GM19099 (cell line): Measurements from ENCODE around the gene GABRR3.

Experiments used
- POLR2A ChIP-seq: IDR thresholded peaks from 3 replicates; pipeline ENCODE4 v1.6.1; 2011; ENCODE audit warnings: low read depth; ENCODE audit not compliant: insufficient read length; ENCODE audit errors: extremely low read depth

The GABRR3 gene

DNA sequence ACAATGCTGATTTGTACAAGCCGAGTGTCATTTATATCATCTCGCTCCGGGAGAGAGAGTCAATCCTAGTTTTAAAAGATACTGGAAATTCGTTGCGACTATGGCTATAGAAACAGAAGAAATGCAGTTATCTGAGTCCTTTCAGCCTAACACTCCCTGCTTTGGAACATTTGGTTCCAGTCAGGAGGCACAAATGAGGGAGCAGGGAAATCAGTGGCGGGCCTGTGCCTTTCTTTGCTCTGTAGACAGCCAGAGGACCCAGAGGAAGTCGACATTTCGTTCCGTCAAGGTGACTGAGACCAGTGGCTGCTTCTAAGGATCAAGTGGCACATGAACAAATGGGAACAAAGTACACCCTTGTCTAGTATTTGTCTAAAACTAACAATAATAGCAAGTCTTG, 62.1 kb downstream of the GABRR3 start:
- no peak for TF ChIP-seq POLR2A

DNA sequence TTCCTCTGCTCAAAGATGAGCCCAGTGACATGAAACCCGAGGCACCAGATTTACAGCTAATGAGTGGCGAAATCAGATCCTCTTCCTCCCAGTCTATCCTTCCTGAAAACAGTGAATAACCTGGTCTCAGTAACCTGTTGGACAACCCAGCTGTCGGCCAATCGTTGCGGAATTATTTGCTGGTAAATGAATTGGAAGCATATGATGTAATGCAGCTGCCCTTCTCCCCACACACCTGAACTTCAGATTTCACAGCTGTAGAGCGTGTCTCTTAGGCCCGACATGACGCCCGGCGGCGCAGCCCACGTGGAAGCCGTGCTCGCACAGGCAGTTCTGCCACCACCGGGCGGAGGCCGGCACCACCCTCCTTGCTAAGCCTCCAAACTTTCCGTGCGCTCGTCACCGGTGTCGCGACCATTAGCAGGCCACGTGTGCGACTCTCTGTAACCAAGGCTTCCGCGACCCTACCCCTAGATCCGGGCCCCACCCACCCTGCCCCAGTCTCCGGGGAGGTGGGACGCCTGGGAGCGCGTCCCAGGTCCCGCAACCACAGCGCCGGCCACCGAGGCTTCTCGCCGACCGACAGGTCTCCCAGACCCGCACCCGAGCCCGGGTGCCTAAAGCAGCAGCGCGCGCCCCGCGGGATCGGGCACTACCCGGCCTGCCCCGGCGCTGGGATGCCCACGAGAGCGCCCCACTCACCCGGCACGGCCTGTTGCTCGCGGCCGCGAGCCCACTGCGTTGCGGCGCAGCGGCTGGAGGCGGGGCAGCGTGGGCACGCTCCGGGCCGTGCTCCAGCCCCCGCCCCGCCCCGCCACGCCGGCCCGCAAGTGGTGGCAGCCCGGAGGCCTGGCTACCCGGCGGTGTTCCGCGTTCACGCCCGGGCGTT, 63.2 kb downstream of the GABRR3 start, which contains the start of gene RIOX2:
Gene RIOX2, minus strand, starts transcription at position 753 of the 889 bp plus-strand sequence. CDS start 4,838 bp downstream, outside the sequence.
- TF ChIP-seq POLR2A: peak; percentile 87

- TF ChIP-seq POLR2A: no peak
Observed at GRCh38 chr3:97970956-97971620, 64.0 kb downstream of the GABRR3 start.

DNA sequence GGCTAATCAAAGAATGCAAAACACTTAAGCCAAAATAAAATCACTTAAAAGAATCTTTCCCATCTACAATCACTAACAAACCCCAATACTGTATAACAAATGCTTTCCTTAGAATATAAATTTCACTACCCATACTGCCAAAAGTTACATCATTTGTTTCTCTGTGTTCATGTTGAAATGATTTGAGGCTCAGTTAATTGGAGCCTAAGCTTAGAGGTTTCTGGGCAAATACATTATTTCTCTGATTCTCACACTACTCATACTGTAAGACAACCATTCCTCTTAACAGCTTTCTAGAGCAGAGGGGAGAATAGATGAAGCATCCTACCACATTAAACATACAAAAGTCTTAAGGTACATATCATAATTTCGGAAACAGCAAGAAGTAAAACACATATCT, 65.0 kb downstream of the GABRR3 start:
- no peak for TF ChIP-seq POLR2A

GRCh38 chr3:97969541-97969940, 65.6 kb downstream of the GABRR3 start:
- no peak for TF ChIP-seq POLR2A

DNA sequence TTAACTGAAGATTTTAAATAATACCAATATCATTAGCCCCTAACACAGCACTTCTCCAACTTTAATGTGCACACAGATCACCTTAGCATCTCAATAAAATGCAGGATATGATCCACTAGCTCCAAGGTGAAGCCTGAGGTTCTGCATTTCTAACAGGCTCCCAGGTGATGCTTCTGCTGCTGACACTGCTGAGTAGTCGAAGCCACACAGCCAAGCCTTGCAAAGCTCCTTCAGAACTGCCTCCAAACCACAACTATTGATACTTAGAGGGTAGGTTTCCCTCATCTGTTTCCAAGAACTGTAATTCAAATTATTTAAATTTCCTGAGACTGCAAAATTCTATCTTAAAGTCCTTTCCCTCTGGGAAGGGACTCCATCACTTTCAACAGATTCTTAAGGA, 66.7 kb downstream of the GABRR3 start:
- no peak for TF ChIP-seq POLR2A

GRCh38 chr3:97967966-97968365, 67.1 kb downstream of the GABRR3 start:
- no peak for TF ChIP-seq POLR2A

GRCh38 chr3:97960993-97961766, 73.9 kb downstream of the GABRR3 start:
- no peak for TF ChIP-seq POLR2A

GRCh38 chr3:97960551-97960950, 74.6 kb downstream of the GABRR3 start:
- no peak for TF ChIP-seq POLR2A

GRCh38 chr3:97959872-97960271, 75.2 kb downstream of the GABRR3 start:
- no peak for TF ChIP-seq POLR2A

- TF ChIP-seq POLR2A: no peak
Observed at GRCh38 chr3:97958796-97959195, 76.3 kb downstream of the GABRR3 start.

GRCh38 chr3:97958396-97958795, 76.7 kb downstream of the GABRR3 start:
- TF ChIP-seq POLR2A: no peak

DNA sequence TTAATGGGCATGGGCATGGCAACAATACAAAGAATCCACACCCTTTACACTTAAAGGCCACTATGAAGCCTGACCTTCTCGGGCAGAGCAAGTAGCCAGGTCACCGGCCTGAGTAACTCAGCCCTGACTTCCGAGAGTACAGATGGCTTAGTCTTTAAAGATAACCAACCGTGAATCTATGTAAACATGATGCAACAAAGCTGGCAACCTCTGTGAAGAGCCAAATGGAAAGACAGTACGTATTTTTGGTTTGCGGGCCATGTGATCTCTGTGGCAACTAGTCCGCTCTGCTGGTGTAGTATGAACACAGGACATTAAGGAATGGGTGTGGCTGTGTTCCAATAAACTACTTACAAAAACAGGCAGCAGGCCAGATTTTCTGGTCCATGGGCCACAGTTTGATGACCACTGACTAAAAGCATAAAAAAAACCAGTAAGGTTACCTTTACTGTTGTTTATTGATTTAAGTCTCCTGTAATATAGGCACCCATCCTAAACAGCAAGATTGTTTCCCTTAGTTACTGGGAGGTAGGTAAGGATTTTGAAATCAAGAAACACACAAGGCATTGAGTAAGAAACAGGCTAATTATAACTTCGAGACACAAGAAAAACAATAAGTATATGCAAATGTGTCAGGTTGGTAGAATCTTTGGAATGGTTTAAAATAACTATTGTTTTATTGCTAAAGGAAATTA, 77.4 kb downstream of the GABRR3 start:
- TF ChIP-seq POLR2A: no peak

- no peak for TF ChIP-seq POLR2A
Observed at GRCh38 chr3:97956051-97956450, 79.1 kb downstream of the GABRR3 start.
